Keratinocyte (primary cell): ENCODE data around the gene DDAH2. TPM values are rescaled to one million over a fixed set of nuclear protein-coding genes. Genes with fewer than 3 reads are reported as not detected.

Source experiments
- DNase-seq: peaks from one replicate; pipeline ENCODE4 v3.0.0-alpha.2; 2011; ENCODE audit warnings: low read depth, missing footprints, low spot score
- FAIRE-seq: peaks from 2 replicates; lab custom pipeline; 2011; peaks lifted over from hg19 to GRCh38; lab: Jason Lieb, UNC
- H2AFZ ChIP-seq: 2 replicates; pipeline ENCODE4 v1.6.0; 2012; ENCODE audit warnings: low read length, control low read depth, inconsistent platforms; ENCODE audit not compliant: control insufficient read depth
- H3K27ac ChIP-seq: 2 replicates; pipeline ENCODE4 v1.5.1; 2011; ENCODE audit warnings: low read length; ENCODE audit not compliant: control insufficient read depth, insufficient read depth
- H3K27me3 ChIP-seq: 3 replicates; pipeline ENCODE4 v1.6.0; 2011; ENCODE audit warnings: low read length; ENCODE audit not compliant: control insufficient read depth, insufficient read depth; ENCODE audit errors: extremely low read depth
- H3K36me3 ChIP-seq, 2 experiments: 2 replicates in 1 of 2; 3 replicates in 1 of 2; pipeline ENCODE4 v1.5.1; 2011; ENCODE audit warnings: low read length in 2 of 2, mild to moderate bottlenecking in 1 of 2; ENCODE audit not compliant: control insufficient read depth in 2 of 2, insufficient read depth in 2 of 2; ENCODE audit errors: extremely low read depth in 1 of 2
- H3K4me1 ChIP-seq: 3 replicates; pipeline ENCODE4 v1.5.1; 2011; ENCODE audit warnings: low read length; ENCODE audit not compliant: control insufficient read depth, insufficient read depth; ENCODE audit errors: extremely low read depth
- H3K4me2 ChIP-seq: 3 replicates; pipeline ENCODE4 v1.6.0; 2011; ENCODE audit warnings: low read depth, low read length; ENCODE audit not compliant: control insufficient read depth, insufficient read depth; ENCODE audit errors: extremely low read depth
- H3K4me3 ChIP-seq, 3 experiments: fragments of 200-600 bp in 1 of 3; sonication (generic) in 1 of 3; 2 replicates in 2 of 3; 3 replicates in 1 of 3; pipeline ENCODE4 v1.5.1; 2011 to 2016; ENCODE audit warnings: low read length in 3 of 3, mild to moderate bottlenecking in 3 of 3, control low read depth in 2 of 3, inconsistent platforms in 1 of 3, low read depth in 1 of 3, mixed read lengths in 1 of 3, mixed run types in 1 of 3, moderate library complexity in 1 of 3; ENCODE audit not compliant: control insufficient read depth in 2 of 3, insufficient read depth in 2 of 3; ENCODE audit errors: extremely low read depth in 1 of 3
- H3K79me2 ChIP-seq: 2 replicates; pipeline ENCODE4 v1.6.0; 2012; ENCODE audit warnings: low read length; ENCODE audit not compliant: control insufficient read depth, insufficient read depth
- H3K9ac ChIP-seq: 3 replicates; pipeline ENCODE4 v1.6.0; 2011; ENCODE audit warnings: low read length; ENCODE audit not compliant: control insufficient read depth, insufficient read depth; ENCODE audit errors: extremely low read depth
- H3K9me1 ChIP-seq: 3 replicates; pipeline ENCODE4 v1.6.0; 2011; ENCODE audit warnings: low read length; ENCODE audit not compliant: control insufficient read depth, insufficient read depth; ENCODE audit errors: extremely low read depth
- H3K9me3 ChIP-seq: 2 replicates; pipeline ENCODE4 v1.5.1; 2012; ENCODE audit warnings: low read depth, low read length; ENCODE audit not compliant: control insufficient read depth
- H4K20me1 ChIP-seq: 3 replicates; pipeline ENCODE4 v1.6.0; 2011; ENCODE audit warnings: low read length; ENCODE audit not compliant: control insufficient read depth, insufficient read depth; ENCODE audit errors: extremely low read depth
- CTCF ChIP-seq, 3 experiments: IDR thresholded peaks in 1 of 3; conservative IDR thresholded peaks in 1 of 3; optimal IDR thresholded peaks in 1 of 3; 2 replicates in 2 of 3; 3 replicates in 1 of 3; pipeline versions ENCODE3 to v1.5.1; 2011; ENCODE audit warnings: low read length in 3 of 3, mild to moderate bottlenecking in 3 of 3, moderate library complexity in 2 of 3, control low read depth in 1 of 3, inconsistent platforms in 1 of 3; ENCODE audit not compliant: insufficient read depth in 2 of 3; ENCODE audit errors: extremely low read depth in 1 of 3
- EZH2 ChIP-seq: IDR thresholded peaks from one replicate; pipeline ENCODE4 v1.6.1; 2012; ENCODE audit warnings: inconsistent platforms, mild to moderate bottlenecking, low read length, moderate library complexity
- dilution Hi-C: fragments of 300-500 bp; cut with MboI; formaldehyde crosslinking; loops from one replicate; pipeline ENCODE4 v1.7.0; 2020; ENCODE audit warnings: low sequenced_read_pairs; ENCODE audit not compliant: extremely low pct_ligation_motif_present
- polyA plus RNA-seq, 5 experiments: library from polyadenylated mRNA; depleted of rRNA in 3 of 5; stranded (reverse) in 3 of 5; stranded (forward) in 1 of 5; unstranded in 1 of 5; fragments of >200 nt; gene quantifications; 1 replicate in 1 of 5; 2 replicates in 3 of 5; 3 replicates in 1 of 5; pipeline versions ENCODE4 v1.2.1 to v1.2.3, GENCODE V29; 2011 to 2012; ENCODE audit warnings: missing spikeins in 2 of 5, low read depth in 1 of 5, low replicate concordance in 1 of 5

DDAH2 gene
- polyA plus RNA-seq, 1 donor (not counting 4 experiments of a cell fraction or from before 2014, with no cell fraction given), result 3.0 TPM

DNA sequence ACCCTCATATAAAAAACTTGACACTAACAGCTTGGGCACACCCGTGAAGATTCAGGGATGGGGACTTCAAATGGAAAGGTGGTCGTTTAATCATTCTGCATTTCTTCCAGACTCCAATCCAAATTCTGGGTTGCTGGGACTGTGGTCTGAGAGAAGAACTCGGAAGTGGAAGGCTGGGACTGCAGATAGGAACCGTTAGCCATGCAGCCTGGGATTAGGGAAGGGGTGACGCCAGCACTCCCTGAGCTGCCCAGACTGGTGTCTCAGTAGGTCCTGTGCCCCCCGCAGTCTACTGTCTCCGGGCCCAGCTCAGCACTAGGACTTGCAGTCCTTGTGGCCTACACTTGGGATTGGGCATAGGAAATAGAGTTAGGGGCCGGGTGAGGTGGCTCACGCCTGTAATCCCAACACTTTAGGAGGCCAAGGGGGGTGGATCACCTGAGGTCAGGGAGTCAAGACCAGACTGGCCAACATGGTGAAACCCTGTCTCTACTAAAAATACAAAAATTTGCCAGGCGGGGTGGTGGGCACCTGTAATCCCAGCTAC lies 7.7 kb upstream of the DDAH2 start:
- H3K9me3 ChIP-seq, result no peaks in the 10 kb centered on the region
- peaks cover 2% of the 10 kb centered on the region for H3K9me1 ChIP-seq
- peaks cover 14% of the 10 kb centered on the region for H4K20me1 ChIP-seq
- peak overlapping the region; percentile 64 for H2AFZ ChIP-seq
- no peak for DNase-seq
- FAIRE-seq, result no peak
- no peaks in the 10 kb centered on the region for H3K27me3 ChIP-seq
- TF ChIP-seq EZH2, result no peak
- TF ChIP-seq CTCF (optimal IDR thresholded peaks at IDR 0.05 in 1 of 3, IDR thresholded peaks at IDR 0.05 in 1 of 3, conservative IDR thresholded peaks at IDR 0.05 in 1 of 3; ENCODE audit: extremely low read depth in 1 of 3, insufficient read depth in 2 of 3, low read length in 3 of 3), result no peak
- H3K4me2 ChIP-seq, result peak overlapping the region; percentile 84
- peaks cover 39% of the 10 kb centered on the region for H3K79me2 ChIP-seq
- H3K9ac ChIP-seq, result peak overlapping the region; percentile 90
- H3K27ac ChIP-seq, result peak overlapping the region; percentile 96
- peak overlapping the region; percentile 62 to 88 (median 66) for H3K4me3 ChIP-seq
- peaks cover 42% of the 10 kb centered on the region for H3K4me1 ChIP-seq
- dilution Hi-C loops, result no loop called here
- H3K36me3 ChIP-seq, result peaks cover 17 to 29% of the 10 kb centered on the region in 2 experiments

- DNase-seq, result peak; percentile 59
- H3K27me3 ChIP-seq, result no peaks in the 10 kb centered on the region
- FAIRE-seq, result no peak
- H3K36me3 ChIP-seq, result peaks cover 21 to 34% of the 10 kb centered on the region in 2 experiments
- peak within 1 kb of the TSS; percentile 62 to 88 (median 66) for H3K4me3 ChIP-seq
- H4K20me1 ChIP-seq, result peaks cover 14% of the 10 kb centered on the region
- H3K79me2 ChIP-seq, result peaks cover 39% of the 10 kb centered on the region
- peaks cover 42% of the 10 kb centered on the region for H3K4me1 ChIP-seq
- H3K9me1 ChIP-seq, result peaks cover 2% of the 10 kb centered on the region
- peak within 1 kb of the TSS; percentile 90 for H3K9ac ChIP-seq
- TF ChIP-seq EZH2, result no peak
- TF ChIP-seq CTCF (optimal IDR thresholded peaks at IDR 0.05 in 1 of 3, IDR thresholded peaks at IDR 0.05 in 1 of 3, conservative IDR thresholded peaks at IDR 0.05 in 1 of 3; ENCODE audit: extremely low read depth in 1 of 3, insufficient read depth in 2 of 3, low read length in 3 of 3), result no peak
- dilution Hi-C loops, result no loop called here
- peak within 1 kb of the TSS; percentile 67 for H2AFZ ChIP-seq
- peak within 1 kb of the TSS; percentile 96 for H3K27ac ChIP-seq
- H3K4me2 ChIP-seq, result peak within 1 kb of the TSS; percentile 84
- no peaks in the 10 kb centered on the region for H3K9me3 ChIP-seq
Measured at GRCh38 chr6:31736021-31736767, 7.1 kb upstream of the DDAH2 start, which contains the start of gene CLIC1. TSS of gene CLIC1 (minus strand) at chr6:31736530. CDS start at chr6:31736300, 230 bp downstream.
